Stimulated activated CD8-positive, alpha-beta memory T cell treated with anti-CD3 and anti-CD28 coated beads, Interleukin-4, amount 100 ng/mL, for 24 hours (primary cell): ENCODE measurements around the gene CRNKL1.
"Not testable (repeated sequence)": the region's sequence is repeated elsewhere in the genome, so short reads cannot be mapped to it uniquely, and the experiment has no call there.

ENCODE experiments used
- DNase-seq: peaks from one replicate; pipeline ENCODE4 v3.0.0-alpha.2; 2020; ENCODE audit warnings: low read depth

Gene CRNKL1

GRCh38 chr20:20005342-20005741, 46.9 kb downstream of the CRNKL1 start:
- no peak for DNase-seq

DNA sequence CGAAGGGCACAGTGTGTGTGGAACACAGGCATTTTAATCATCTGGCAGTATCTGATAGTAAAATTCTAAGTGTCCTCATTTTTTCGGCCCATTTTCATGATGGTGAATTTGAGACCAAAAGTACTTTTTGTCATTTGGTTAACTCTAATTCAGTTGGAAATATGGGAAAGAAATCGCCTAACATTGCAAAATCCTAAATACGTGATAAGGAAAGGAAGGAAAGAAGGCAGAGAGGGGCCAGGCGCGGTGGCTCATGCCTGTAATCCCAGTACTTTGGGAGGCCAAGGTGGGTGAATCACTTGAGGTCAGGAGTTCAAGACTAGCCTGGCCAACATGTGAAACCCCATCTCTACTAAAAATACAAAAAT, 48.3 kb downstream of the CRNKL1 start:
- DNase-seq = not testable (repeated sequence)

DNA sequence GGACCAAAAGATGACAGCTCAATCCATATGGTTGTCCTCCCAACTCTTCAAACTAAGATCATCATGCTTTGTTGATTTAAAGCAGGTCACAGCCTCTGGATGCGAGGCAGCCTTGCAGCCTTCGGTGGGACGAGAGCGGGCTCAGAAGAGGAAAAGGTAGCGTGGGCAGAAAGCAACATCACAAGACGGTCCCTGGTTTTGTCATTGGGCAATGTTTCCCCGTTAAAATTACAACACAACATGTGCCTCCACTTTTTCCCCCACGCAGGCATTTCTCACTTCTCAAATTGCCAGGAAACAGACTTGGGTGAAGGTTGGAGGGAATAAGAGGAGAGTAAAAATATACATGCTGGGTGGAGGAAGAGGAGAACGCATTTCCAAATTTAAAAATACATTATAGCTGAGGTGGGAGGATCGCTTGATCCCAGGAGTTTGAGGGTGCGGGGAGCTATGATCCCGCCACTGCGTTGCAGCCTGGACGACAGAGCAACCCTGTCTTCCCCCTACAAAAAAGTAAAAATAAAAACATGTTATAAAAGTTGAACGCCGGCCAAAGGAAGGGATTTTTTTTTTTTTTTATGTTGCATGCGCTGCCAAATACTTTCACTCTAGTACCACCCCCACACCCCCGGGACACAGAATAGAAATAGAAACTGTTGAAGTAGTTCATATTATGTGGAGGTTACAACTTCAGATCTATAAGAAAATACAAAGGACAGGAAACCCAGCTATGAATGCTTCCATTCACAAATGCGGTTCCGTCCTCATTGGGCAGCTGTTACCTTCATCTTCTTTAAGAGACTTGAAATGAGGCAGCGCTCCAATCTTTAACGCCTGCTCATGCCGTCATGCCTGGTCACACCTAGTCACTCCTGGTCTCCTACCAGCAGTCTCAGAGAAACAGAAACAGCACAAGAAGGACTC, 49.0 kb downstream of the CRNKL1 start:
- DNase-seq = no peak

GRCh38 chr20:20002101-20002998, 49.9 kb downstream of the CRNKL1 start:
- no peak for DNase-seq

- DNase-seq = no peak
Observed at GRCh38 chr20:20000211-20000968, 51.9 kb downstream of the CRNKL1 start.

DNA sequence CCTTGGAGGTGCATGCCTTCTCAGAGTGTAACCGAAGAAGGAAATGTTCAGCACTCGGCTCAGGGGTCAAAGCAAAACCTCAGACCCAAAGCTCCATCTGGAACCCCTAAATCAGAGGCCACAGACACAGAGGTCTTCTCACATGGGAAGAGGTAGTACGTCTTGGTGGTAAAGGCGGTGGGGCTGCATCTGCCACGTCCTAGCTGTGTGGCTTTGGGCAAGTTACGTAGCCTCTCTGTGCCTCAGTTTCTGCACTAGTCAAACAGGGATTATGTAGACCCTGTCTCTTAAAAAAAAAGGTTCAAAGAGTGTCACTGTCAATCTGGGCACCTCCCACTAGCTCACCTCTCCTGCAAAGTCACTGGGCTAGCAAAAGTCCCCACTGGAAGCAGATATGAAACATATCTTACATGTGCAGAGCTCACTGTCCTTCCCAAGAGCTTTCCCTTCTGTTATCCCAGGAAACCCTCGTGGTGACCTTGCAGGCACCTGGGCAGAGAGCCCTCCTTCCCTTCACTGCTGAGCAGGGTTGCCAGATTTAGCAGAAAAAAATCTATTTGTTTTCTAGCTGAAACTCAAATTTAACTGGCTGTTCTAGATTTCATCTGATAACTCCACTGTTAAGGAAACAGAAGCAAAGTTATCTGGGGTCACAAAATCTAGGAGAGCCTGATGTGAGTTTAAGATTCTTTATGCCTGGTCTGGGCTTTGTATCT, 53.1 kb downstream of the CRNKL1 start:
- no peak for DNase-seq

GRCh38 chr20:19996917-19997316, 55.3 kb downstream of the CRNKL1 start:
- no peak for DNase-seq

DNA sequence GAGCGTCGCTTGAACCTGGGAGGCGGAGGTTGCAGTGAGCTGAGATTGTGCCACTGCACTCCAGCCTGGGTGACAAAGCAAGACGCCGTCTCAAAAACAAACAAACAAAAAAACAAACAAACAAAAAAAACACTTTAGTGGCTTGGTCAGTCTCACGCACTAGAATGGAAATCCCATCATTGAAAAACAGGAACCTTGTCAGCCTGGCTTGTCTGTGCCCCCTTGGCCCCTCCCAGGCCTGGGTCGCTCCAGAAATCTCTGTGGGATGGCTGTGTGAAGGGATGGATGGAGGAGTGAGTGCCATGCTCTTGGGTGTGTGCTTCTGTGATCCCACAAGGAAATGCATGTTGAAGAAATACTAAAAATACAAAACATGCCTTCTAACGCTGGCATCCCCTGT, 56.0 kb downstream of the CRNKL1 start:
- no peak for DNase-seq

DNA sequence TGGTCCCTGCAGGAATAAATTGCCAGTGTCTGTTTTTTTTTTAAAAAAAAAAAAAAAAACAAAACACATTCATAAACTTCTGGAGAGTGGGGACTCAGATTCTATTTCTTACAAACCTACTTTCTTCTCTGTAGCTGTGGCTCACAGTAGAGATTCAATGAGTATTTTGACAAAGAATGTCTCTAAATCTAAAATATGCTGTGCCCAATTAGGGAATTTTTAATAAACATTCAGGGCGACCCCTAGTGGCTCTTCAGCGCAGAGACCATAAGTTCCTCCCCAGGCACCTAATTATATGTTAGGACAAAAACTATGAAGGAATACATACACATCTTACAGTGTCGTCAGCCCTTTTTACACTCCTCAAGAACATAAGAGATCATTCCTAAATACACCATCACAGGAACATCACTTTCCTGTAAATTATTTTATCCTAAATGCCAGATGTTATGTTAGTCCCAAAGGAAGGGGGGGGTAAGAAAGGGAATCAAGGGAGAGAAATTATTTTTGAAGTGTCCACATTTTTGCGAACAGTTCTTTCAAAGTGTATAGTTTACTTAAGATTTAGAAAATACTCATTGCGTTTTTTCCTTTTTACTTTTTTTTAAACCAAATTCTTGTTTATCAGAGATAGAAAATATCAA, 56.9 kb downstream of the CRNKL1 start:
- no peak for DNase-seq

GRCh38 chr20:19993958-19994669, 58.2 kb downstream of the CRNKL1 start:
- DNase-seq = no peak

DNA sequence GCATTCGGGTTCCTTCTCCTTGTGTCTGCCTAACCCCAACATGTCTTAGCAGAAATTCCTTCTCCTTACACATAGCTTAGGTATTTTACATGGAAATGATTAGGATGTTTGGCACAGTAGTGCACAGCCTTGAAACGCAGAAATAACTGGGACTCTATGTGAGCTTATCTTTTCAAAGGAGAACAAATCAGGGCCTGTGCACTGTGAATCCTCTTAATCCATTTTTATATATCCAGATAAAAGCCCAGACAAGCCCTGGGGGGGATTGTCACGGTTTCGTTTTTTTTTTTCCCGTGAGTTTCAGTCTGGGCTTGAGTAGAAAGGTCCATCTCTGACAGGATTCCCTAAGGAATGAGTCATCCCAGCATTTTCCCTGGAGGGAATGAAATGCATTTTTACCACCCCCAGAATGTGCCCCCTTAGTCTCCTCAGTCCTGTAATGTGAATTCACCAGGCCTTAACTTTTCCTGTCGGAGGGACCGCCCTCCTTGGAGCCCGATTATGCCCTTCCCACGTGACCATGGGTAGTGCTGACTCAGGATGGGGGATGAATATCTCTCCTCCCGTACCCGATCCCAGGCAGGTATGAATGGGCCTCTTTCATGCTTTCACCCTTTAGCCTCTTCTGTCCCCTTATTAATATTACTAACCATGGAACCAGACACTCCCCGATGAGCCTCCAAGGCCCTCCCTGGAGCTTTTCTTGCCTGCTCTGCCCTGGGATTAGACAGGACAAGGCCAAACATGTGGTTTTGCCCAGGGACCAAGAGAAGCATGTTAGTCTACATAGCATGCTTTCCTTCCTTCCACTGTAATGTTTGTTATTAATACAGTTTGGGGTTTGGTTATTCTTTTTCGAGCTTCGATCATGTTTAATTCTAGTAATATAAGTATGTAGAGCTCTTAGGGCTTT, 59.0 kb downstream of the CRNKL1 start:
- DNase-seq = no peak

GRCh38 chr20:19991854-19992253, 60.4 kb downstream of the CRNKL1 start:
- DNase-seq = no peak

GRCh38 chr20:19991308-19991707, 61.0 kb downstream of the CRNKL1 start:
- no peak for DNase-seq

- DNase-seq = no peak
Observed at GRCh38 chr20:19990850-19991249, 61.4 kb downstream of the CRNKL1 start.

GRCh38 chr20:19987046-19987445, 65.2 kb downstream of the CRNKL1 start:
- no peak for DNase-seq

DNA sequence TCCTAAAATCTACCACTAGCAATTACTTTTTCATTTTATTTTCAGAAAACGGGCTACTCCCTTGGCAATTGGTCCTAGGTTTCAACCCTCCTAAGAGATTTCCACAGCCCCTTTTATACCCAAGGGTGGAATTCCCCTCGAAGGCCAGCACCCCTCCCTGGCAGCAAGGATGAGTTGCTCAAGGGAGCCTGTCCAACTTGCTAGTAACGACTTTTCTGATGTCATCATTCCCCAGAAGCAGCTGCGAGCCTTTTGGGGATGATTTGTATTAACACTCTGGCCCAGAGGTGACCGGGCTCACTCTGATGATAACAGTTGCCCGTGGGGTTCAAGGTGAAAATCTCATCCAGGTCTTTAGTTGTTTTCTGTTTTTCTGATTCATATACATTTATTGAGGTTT, 65.8 kb downstream of the CRNKL1 start:
- DNase-seq = no peak
